Fibroblast of the aortic adventitia (primary cell): Measurements from ENCODE around the gene SLC2A13. TPM values are rescaled to one million over a fixed set of nuclear protein-coding genes. Genes with fewer than 3 reads are reported as not detected.

Source experiments
- DNase-seq: peaks from one replicate; pipeline ENCODE4 v3.0.0-alpha.2; 2010; ENCODE audit warnings: low read depth
- H3K4me3 ChIP-seq: 2 replicates; pipeline ENCODE4 v1.5.1; 2011; ENCODE audit warnings: low read depth, mild to moderate bottlenecking, control low read depth, low read length, moderate library complexity
- total RNA-seq: library from RNA; depleted of rRNA; stranded (reverse); fragments of >200 nt; gene quantifications from 2 replicates; pipeline ENCODE4 v1.2.3, GENCODE V29; 2012; ENCODE audit warnings: low replicate concordance
- TF ChIP-seq, protein P1 (sequence below): IDR thresholded peaks from 2 replicates; pipeline ENCODE4 v1.5.1; 2011; ENCODE audit warnings: mild to moderate bottlenecking, low read length, control low read depth, inconsistent platforms; ENCODE audit not compliant: insufficient read depth

SLC2A13 gene
- total RNA-seq, 1 donor, result 16.6 TPM

DNA sequence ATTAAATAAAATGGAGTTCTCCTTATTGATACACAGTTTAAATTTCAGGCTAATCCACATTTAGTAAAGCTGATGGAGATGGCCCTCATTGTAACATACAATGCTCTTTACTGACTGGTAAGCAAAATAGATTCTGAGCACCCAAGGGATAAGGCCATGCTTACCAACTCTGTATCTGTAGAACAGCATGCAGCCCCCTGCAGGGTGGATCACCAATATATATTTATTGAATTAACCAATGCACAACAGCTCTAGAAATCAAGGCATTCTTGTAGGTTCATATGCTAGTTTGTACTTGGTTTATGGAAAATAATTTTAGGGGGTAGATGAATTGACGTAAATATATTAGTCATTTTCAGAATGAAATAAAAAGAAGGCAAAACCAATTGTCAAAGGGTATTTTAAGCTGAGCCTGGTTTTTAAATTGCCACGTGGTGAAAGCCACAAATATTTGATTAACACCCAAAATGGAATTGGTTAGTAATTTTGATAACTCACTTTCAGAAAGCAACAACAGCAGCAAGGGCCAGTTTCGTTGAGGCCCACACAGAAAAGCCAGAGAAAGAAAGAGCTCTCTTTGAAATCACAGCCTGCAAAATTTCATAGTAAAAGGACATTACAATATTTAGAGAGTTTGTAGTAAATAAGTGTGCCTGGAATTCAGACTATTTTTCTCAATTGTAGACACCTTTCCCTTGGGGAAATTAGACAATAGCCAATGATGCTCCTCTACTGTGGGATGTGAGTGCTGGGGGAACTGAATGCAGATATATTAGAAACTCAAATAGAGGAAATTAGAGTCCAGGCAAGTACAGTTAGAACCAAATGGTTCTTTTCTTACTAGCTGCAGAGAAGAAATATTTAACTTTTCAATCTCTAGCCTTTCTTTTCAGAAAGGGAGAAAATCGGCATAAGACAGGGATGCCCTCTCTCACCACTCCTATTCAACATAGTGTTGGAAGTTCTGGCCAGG lies 270.1 kb downstream of the SLC2A13 start:
- no peak overlapping the region for H3K4me3 ChIP-seq
- TF ChIP-seq, protein P1, sequence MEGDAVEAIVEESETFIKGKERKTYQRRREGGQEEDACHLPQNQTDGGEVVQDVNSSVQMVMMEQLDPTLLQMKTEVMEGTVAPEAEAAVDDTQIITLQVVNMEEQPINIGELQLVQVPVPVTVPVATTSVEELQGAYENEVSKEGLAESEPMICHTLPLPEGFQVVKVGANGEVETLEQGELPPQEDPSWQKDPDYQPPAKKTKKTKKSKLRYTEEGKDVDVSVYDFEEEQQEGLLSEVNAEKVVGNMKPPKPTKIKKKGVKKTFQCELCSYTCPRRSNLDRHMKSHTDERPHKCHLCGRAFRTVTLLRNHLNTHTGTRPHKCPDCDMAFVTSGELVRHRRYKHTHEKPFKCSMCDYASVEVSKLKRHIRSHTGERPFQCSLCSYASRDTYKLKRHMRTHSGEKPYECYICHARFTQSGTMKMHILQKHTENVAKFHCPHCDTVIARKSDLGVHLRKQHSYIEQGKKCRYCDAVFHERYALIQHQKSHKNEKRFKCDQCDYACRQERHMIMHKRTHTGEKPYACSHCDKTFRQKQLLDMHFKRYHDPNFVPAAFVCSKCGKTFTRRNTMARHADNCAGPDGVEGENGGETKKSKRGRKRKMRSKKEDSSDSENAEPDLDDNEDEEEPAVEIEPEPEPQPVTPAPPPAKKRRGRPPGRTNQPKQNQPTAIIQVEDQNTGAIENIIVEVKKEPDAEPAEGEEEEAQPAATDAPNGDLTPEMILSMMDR, result no peak
- no peak for DNase-seq

DNA sequence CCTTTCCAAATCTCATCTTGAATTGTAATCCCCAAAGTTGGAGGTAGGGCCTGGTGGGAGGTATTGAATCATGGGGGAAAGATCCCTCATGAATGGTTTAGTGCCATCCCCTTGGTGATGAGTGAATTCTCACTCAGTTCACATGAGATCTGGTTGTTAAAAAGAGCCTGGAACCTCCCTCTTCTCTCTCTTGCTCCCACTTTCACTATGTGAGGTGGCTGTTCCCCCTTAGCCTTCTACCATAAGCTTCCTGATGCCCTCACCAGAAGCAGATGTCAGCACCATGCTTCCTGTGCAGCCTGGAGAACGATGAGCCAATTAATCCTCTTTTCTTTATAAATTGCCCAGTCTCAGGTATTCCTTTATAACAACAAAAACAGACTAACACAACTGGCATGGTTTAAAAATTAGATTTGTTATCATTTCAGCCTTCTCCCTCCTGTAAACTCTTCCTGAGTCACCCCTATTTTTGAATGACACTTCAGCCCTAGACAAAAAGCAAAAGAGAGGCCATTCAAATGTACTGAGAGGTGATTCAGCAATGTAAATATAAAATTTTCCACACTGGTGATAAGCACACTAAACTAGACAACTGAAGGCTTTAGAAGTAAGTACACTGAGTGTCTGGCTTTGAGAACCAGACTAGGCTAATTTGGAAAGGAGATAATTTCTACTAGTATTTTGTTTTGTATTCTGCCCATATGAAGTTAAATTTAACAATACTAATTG lies 274.1 kb downstream of the SLC2A13 start:
- H3K4me3 ChIP-seq, result no peak overlapping the region
- TF ChIP-seq, protein P1, result no peak
- peak; percentile 48 for DNase-seq

DNA sequence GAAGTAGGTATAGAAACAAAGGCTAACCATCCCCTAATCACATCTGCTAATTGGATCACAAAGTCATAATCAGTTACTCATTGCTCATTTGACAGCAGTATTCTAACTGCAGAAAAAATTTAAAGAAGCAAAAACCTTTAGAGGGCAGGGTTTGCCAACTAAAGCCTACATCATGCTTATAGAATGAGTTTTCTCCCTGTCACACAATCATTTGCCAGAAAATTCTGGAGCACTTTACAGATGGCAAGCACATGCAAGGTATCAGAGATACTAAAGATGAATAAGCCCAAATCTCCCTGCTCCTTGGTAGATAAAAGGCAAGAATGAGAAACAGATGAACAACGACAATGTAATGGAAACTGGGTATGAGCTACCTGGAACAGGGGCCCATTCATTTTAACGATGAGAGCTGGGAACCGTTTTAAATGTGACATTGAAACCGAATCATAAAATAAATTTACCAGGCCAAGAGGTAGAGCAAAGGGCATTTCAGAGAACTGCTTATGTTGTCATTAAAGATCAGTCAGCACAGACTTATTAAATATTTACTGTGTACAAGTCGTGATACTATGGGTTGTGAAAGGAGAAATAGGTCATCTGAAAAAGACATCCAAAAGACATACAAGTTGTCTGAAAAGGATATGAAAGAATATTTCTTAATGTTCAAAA lies 274.9 kb downstream of the SLC2A13 start:
- TF ChIP-seq, protein P1, result no peak
- peak; percentile 53 for DNase-seq
- no peak overlapping the region for H3K4me3 ChIP-seq

DNA sequence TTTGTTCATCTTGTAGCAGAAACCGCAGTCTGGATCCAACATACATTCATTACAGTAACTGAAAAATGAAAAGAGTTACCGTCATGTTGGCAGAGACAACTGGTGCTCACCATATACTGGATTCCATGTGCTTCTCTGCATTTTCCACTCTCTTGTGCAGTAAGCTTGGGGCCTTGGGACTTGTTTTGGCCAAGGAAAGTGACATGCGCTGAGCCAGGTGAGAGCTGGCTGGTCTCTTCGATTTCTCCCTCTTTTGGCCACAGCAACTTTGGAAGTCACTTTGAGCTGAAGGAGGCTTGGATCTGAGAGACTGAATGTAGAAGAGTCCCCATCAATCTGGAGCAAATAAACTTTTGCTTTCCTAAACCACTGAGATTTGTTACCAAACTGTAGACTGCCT lies 275.7 kb downstream of the SLC2A13 start:
- TF ChIP-seq, protein P1, result no peak
- H3K4me3 ChIP-seq, result no peak overlapping the region
- DNase-seq, result no peak

DNA sequence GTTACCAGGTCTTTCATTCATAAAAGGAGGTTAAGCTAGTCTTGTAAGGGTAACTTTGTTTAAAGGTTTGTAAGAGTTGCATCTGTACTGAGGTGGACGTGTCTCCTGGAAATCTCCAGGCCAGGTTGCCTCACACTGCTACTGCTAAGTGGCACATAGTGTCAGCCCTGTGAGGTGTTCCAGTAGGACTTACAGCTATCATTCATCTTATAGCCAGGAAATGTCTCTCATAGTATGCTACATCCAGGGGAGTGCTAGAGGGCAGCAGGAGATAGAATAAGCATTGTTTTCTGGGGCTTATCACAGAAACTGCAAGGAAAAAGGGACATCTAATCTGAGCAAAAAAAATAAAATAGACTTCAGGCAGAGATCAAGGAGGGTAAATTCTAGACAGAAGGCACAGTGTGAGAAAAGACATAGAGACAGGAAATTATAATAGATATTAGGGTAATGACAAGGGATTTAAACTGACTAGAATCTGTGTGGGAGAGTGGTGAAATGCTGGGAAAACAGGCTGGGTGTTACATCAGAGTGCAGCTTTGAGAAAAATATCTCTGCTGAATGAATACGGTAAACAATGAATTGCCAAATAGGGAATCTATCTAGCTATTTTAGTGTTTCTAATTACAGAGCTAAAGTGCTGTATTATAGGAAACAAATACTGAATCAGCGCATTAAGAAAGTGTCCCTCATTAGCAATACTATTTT lies 281.2 kb downstream of the SLC2A13 start:
- no peak overlapping the region for H3K4me3 ChIP-seq
- TF ChIP-seq, protein P1, result no peak
- peak; percentile 14 for DNase-seq

DNA sequence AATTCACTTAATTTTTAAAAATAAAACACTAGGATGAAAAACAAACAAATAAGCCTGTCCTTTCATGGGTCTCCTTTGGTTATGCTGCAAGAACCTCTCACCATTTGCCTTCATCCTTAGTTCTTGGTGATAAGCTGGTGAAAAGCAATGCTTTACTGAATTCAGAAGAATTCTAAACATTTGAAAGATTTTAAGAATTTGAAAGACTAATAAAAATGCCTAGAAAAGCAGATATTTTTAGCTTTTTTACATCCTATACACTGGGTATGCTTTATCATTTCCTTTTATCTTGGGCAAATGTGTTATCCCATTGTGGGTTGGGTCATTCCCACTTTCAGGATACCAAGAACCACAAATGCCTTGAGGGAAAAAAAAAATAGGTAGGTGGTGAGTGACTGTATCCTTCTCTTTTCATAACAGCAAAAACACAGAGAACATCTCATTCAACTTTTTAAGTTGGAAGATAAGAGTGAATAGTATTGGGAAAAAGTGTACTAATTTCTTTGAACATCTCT lies 289.2 kb downstream of the SLC2A13 start:
- TF ChIP-seq, protein P1, result no peak
- H3K4me3 ChIP-seq, result no peak overlapping the region
- DNase-seq, result peak; percentile 20
